Fibroblast of lung (primary cell): ENCODE results near the gene COX7B. TPM values are rescaled to one million over a fixed set of nuclear protein-coding genes. Genes with fewer than 3 reads are reported as not detected.

Experiments used
- DNase-seq, 2 donors: peaks; one replicate each; pipeline versions ENCODE4 v3.0.0 to v3.0.0-alpha.2; 2010; ENCODE audit warnings: low read depth in 2 of 2
- H2AFZ ChIP-seq: 2 replicates; pipeline ENCODE4 v1.5.1; 2012; ENCODE audit warnings: low read length, control low read depth, inconsistent platforms
- H3K27ac ChIP-seq: 2 replicates; pipeline ENCODE4 v1.5.1; 2011; ENCODE audit warnings: low read length, control low read depth; ENCODE audit not compliant: insufficient read depth
- H3K27me3 ChIP-seq: 2 replicates; pipeline ENCODE4 v1.5.1; 2011; ENCODE audit warnings: mild to moderate bottlenecking, low read length; ENCODE audit not compliant: control insufficient read depth, insufficient read depth
- H3K36me3 ChIP-seq: 2 replicates; pipeline ENCODE4 v1.5.1; 2011; ENCODE audit warnings: low read length; ENCODE audit not compliant: control insufficient read depth, insufficient read depth
- H3K4me1 ChIP-seq: 2 replicates; pipeline ENCODE4 v1.5.1; 2011; ENCODE audit warnings: low read length; ENCODE audit not compliant: control insufficient read depth, insufficient read depth; ENCODE audit errors: extremely low read depth
- H3K4me2 ChIP-seq: 2 replicates; pipeline ENCODE4 v1.5.1; 2011; ENCODE audit warnings: low read length, control low read depth; ENCODE audit not compliant: insufficient read depth; ENCODE audit errors: extremely low read depth
- H3K4me3 ChIP-seq, 4 experiments: fragments of 200-600 bp in 1 of 4; sonication (generic) in 1 of 4; replicated peaks in 1 of 4; 2 replicates each; pipeline ENCODE4 v1.5.1; 2011 to 2016; ENCODE audit warnings: low read length in 4 of 4, low read depth in 3 of 4, mild to moderate bottlenecking in 3 of 4, control low read depth in 2 of 4, inconsistent platforms in 1 of 4, mixed read lengths in 1 of 4; ENCODE audit not compliant: insufficient read depth in 1 of 4; ENCODE audit errors: control extremely low read depth in 1 of 4
- H3K79me2 ChIP-seq: 2 replicates; pipeline ENCODE4 v1.5.1; 2012; ENCODE audit warnings: mild to moderate bottlenecking, low read length, inconsistent platforms; ENCODE audit not compliant: control insufficient read depth, insufficient read depth
- H3K9ac ChIP-seq: 2 replicates; pipeline ENCODE4 v1.5.1; 2011; ENCODE audit warnings: mild to moderate bottlenecking, low read length, control low read depth; ENCODE audit not compliant: insufficient read depth
- H3K9me3 ChIP-seq: 2 replicates; pipeline ENCODE4 v1.5.1; 2012; ENCODE audit warnings: low read depth, low read length; ENCODE audit not compliant: control insufficient read depth, insufficient read depth
- H4K20me1 ChIP-seq: 2 replicates; pipeline ENCODE4 v1.5.1; 2011; ENCODE audit warnings: low read length; ENCODE audit not compliant: control insufficient read depth, insufficient read depth; ENCODE audit errors: extremely low read depth
- CTCF ChIP-seq, 2 donors: IDR thresholded peaks in 1 of 2; conservative IDR thresholded peaks in 1 of 2; 1 replicate in 1 of 2; 2 replicates in 1 of 2; pipeline ENCODE4 v1.5.1; 2011 to 2012; ENCODE audit warnings: low read length in 2 of 2, control low read depth in 1 of 2, inconsistent platforms in 1 of 2, low read depth in 1 of 2, mild to moderate bottlenecking in 1 of 2
- EZH2 ChIP-seq: IDR thresholded peaks from 2 replicates; pipeline ENCODE4 v1.5.1; 2012; ENCODE audit warnings: low read length, control low read depth, mild to moderate bottlenecking; ENCODE audit errors: missing control alignments
- polyA plus RNA-seq, 2 donors: library from polyadenylated mRNA; depleted of rRNA in 1 of 2; stranded (reverse) in 1 of 2; unstranded in 1 of 2; fragments of >200 nt; gene quantifications; 2 replicates each; pipeline ENCODE4 v1.2.1, GENCODE V29; 2011 to 2012; ENCODE audit warnings: missing spikeins in 1 of 2
- total RNA-seq: library from RNA; depleted of rRNA; stranded (reverse); fragments of >200 nt; gene quantifications from 2 replicates; pipeline ENCODE4 v1.2.1, GENCODE V29; 2014

COX7B gene
- total and polyA plus RNA-seq, 2 donors (not counting 1 experiment from before 2014, with no cell fraction given), result 291 to 660 TPM

- H4K20me1 ChIP-seq, result no peaks in the 10 kb centered on the region
- H3K9ac ChIP-seq, result no peak overlapping the region
- H3K36me3 ChIP-seq, result no peaks in the 10 kb centered on the region
- no peaks in the 10 kb centered on the region for H3K4me1 ChIP-seq
- no peak overlapping the region for H3K4me3 ChIP-seq
- DNase-seq, result no peak
- no peak overlapping the region for H2AFZ ChIP-seq
- no peak overlapping the region for H3K4me2 ChIP-seq
- H3K79me2 ChIP-seq, result no peaks in the 10 kb centered on the region
- H3K9me3 ChIP-seq, result no peaks in the 10 kb centered on the region
- no peak overlapping the region for H3K27ac ChIP-seq
- no peaks in the 10 kb centered on the region for H3K27me3 ChIP-seq
- TF ChIP-seq CTCF (conservative IDR thresholded peaks at IDR 0.05 in 1 of 2, IDR thresholded peaks at IDR 0.05 in 1 of 2; ENCODE audit: low read depth in 1 of 2, low read length in 2 of 2) (no peak), EZH2 (no peak)
Measured at GRCh38 chrX:77930581-77930980, 31.3 kb downstream of the COX7B start.

- H3K9ac ChIP-seq, result no peak overlapping the region
- H3K9me3 ChIP-seq, result no peaks in the 10 kb centered on the region
- H3K4me2 ChIP-seq, result no peak overlapping the region
- H3K27ac ChIP-seq, result no peak overlapping the region
- peak in 1 of 2 donors; percentile 34 for DNase-seq
- H3K4me3 ChIP-seq, result no peak overlapping the region
- no peaks in the 10 kb centered on the region for H3K27me3 ChIP-seq
- no peak overlapping the region for H2AFZ ChIP-seq
- no peaks in the 10 kb centered on the region for H3K79me2 ChIP-seq
- no peaks in the 10 kb centered on the region for H3K36me3 ChIP-seq
- no peaks in the 10 kb centered on the region for H3K4me1 ChIP-seq
- no peak for TF ChIP-seq EZH2
- TF ChIP-seq CTCF (conservative IDR thresholded peaks at IDR 0.05 in 1 of 2, IDR thresholded peaks at IDR 0.05 in 1 of 2; ENCODE audit: low read depth in 1 of 2, low read length in 2 of 2), result no peak
- no peaks in the 10 kb centered on the region for H4K20me1 ChIP-seq
Measured at GRCh38 chrX:77935886-77936285, 36.6 kb downstream of the COX7B start.

- Histone ChIP-seq H3K36me3 (no peaks in the 10 kb centered on the region), H3K4me3 (no peak overlapping the region), H3K27ac (no peak overlapping the region), H3K4me1 (no peaks in the 10 kb centered on the region), H3K9me3 (no peaks in the 10 kb centered on the region), H3K79me2 (no peaks in the 10 kb centered on the region), H2AFZ (no peak overlapping the region), H3K27me3 (no peaks in the 10 kb centered on the region), H4K20me1 (no peaks in the 10 kb centered on the region), H3K4me2 (no peak overlapping the region), H3K9ac (no peak overlapping the region)
- no peak for DNase-seq
- TF ChIP-seq CTCF (conservative IDR thresholded peaks at IDR 0.05 in 1 of 2, IDR thresholded peaks at IDR 0.05 in 1 of 2; ENCODE audit: low read depth in 1 of 2, low read length in 2 of 2), result no peak
- TF ChIP-seq EZH2, result no peak
Measured at GRCh38 chrX:77936299-77936698, 37.0 kb downstream of the COX7B start.
